Vagina (tissue), 2 donors: ENCODE measurements around the gene CTSS.

Source experiments
- CTCF ChIP-seq, 3 experiments: fragments of 450-650 bp in 2 of 3; fragments of 200-600 bp in 1 of 3; sonication (generic) in 1 of 3; IDR thresholded peaks; one replicate each; pipeline ENCODE4 v1.5.1; 2017 to 2019; ENCODE audit warnings: antibody characterized with exemption in 3 of 3, mild to moderate bottlenecking in 2 of 3, moderate library complexity in 2 of 3
- POLR2A ChIP-seq, 2 donors: fragments of 450-650 bp; IDR thresholded peaks; one replicate each; pipeline ENCODE4 v1.6.1; 2017; ENCODE audit warnings: antibody characterized with exemption in 2 of 2, mild to moderate bottlenecking in 2 of 2, moderate library complexity in 2 of 2

DNA sequence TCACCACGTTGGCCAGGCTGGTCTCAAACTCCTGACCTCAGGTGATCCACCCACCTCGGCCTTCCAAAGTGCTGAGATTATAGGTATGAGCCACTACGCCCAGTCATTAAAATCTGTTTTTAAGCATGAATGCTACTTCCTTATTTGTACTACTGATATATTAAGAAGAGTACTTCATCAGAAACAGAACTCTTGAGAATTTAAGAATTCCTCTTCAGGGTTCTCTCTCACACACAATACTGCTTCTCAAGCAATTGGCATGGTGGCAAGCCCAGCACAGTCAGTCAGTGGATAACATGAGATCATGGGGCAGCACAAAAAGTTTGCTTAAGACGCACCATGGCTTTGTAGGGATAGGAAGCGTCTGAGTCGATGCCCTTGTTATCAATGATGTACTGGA, 14.1 kb downstream of the CTSS start:
- no peak for TF ChIP-seq CTCF (IDR thresholded peaks at IDR 0.05)
- no peak for TF ChIP-seq POLR2A (IDR thresholded peaks at IDR 0.05)
